ENCODE measurements around the gene CD38.

CD38 gene

DNA sequence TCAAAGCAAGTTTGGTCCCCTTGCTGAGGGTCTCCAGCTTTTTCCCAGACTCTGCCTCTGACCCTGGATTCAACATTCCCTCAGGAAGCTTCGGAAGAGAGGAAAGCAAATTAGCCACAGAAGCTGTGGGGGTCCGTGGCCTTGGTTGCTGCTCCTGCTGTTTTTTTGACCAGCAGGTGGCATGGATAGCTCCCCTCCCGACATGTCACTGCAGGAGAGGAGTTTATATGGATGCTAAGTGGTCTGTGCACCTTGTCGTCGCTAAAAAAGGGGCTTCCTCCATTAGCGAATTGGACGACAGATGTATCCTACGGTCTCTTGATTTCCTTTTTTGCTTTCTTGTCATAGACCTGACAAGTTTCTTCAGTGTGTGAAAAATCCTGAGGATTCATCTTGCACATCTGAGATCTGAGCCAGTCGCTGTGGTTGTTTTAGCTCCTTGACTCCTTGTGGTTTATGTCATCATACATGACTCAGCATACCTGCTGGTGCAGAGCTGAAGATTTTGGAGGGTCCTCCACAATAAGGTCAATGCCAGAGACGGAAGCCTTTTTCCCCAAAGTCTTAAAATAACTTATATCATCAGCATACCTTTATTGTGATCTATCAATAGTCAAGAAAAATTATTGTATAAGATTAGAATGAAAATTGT lies 70.2 kb downstream of the CD38 start (continued):
- TF ChIP-seq, protein P1, sequence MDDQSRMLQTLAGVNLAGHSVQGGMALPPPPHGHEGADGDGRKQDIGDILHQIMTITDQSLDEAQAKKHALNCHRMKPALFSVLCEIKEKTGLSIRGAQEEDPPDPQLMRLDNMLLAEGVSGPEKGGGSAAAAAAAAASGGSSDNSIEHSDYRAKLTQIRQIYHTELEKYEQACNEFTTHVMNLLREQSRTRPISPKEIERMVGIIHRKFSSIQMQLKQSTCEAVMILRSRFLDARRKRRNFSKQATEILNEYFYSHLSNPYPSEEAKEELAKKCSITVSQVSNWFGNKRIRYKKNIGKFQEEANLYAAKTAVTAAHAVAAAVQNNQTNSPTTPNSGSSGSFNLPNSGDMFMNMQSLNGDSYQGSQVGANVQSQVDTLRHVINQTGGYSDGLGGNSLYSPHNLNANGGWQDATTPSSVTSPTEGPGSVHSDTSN (CRISPR knock-in tag; IDR thresholded peaks at IDR 0.05), result no peak
- TF ChIP-seq, protein P2, sequence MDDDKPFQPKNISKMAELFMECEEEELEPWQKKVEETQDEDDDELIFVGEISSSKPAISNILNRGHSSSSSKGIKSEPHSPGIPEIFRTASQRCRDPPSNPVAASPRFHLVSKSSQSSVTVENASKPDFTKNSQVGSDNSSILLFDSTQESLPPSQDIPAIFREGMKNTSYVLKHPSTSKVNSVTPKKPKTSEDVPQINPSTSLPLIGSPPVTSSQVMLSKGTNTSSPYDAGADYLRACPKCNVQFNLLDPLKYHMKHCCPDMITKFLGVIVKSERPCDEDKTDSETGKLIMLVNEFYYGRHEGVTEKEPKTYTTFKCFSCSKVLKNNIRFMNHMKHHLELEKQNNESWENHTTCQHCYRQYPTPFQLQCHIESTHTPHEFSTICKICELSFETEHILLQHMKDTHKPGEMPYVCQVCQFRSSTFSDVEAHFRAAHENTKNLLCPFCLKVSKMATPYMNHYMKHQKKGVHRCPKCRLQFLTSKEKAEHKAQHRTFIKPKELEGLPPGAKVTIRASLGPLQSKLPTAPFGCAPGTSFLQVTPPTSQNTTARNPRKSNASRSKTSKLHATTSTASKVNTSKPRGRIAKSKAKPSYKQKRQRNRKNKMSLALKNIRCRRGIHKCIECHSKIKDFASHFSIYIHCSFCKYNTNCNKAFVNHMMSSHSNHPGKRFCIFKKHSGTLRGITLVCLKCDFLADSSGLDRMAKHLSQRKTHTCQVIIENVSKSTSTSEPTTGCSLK (tag by site-specific recombination; IDR thresholded peaks at IDR 0.05), result no peak
- TF ChIP-seq ZNF585B (tag by site-specific recombination; IDR thresholded peaks at IDR 0.05) (no peak), ZNF341 (tag by site-specific recombination; IDR thresholded peaks at IDR 0.05; ENCODE audit: low read depth) (no peak), ZNF626 (tag by site-specific recombination; IDR thresholded peaks at IDR 0.05) (no peak), ZNF302 (tag by site-specific recombination; IDR thresholded peaks at IDR 0.05; ENCODE audit: low read depth) (no peak)
- TF ChIP-seq, protein P3, sequence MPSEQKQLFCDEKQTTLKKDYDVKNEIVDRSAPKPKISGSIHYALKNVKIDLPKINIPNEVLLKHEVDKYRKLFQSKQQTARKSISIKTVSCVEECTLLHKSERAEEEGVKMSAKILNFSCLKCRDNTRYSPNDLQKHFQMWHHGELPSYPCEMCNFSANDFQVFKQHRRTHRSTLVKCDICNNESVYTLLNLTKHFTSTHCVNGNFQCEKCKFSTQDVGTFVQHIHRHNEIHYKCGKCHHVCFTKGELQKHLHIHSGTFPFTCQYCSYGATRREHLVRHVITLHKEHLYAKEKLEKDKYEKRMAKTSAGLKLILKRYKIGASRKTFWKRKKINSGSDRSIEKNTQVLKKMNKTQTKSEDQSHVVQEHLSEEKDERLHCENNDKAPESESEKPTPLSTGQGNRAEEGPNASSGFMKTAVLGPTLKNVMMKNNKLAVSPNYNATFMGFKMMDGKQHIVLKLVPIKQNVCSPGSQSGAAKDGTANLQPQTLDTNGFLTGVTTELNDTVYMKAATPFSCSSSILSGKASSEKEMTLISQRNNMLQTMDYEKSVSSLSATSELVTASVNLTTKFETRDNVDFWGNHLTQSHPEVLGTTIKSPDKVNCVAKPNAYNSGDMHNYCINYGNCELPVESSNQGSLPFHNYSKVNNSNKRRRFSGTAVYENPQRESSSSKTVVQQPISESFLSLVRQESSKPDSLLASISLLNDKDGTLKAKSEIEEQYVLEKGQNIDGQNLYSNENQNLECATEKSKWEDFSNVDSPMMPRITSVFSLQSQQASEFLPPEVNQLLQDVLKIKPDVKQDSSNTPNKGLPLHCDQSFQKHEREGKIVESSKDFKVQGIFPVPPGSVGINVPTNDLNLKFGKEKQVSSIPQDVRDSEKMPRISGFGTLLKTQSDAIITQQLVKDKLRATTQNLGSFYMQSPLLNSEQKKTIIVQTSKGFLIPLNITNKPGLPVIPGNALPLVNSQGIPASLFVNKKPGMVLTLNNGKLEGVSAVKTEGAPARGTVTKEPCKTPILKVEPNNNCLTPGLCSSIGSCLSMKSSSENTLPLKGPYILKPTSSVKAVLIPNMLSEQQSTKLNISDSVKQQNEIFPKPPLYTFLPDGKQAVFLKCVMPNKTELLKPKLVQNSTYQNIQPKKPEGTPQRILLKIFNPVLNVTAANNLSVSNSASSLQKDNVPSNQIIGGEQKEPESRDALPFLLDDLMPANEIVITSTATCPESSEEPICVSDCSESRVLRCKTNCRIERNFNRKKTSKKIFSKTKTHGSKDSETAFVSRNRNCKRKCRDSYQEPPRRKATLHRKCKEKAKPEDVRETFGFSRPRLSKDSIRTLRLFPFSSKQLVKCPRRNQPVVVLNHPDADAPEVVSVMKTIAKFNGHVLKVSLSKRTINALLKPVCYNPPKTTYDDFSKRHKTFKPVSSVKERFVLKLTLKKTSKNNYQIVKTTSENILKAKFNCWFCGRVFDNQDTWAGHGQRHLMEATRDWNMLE (tag by site-specific recombination; conservative IDR thresholded peaks at IDR 0.05; ENCODE audit: low read depth), result no peak

DNA sequence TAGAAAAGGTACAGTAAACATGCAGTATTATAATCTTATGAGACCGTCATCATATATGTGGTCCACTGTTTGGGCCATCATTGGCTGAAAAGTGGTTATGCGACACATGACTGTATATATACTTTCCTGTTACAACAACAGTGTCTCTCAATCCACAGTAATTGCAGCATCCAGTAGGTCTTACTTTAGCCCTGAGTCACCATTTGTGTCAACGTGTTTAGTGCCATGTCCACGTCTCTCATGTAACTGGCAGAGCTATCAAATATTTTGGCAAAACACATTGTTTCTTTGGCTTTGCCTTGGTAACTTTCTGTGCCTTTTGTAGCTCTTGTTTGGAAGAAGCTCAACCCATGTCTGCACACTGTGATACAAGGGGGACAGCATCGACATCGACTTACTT lies 73.8 kb downstream of the CD38 start:
- H3K9me3 ChIP-seq (ENCODE audit: control insufficient read depth, insufficient read depth, low read depth, low read length), result no peaks in the 10 kb centered on the region
- H3K4me3 ChIP-seq (ENCODE audit: low read depth, low read length), result no peak overlapping the region
- H3K36me3 ChIP-seq (ENCODE audit: control insufficient read depth in 2 of 2, insufficient read depth in 1 of 2, low read length in 2 of 2), result no peaks in the 10 kb centered on the region
- ChIA-PET CTCF (no interaction called here), POLR2A (no interaction called here)
- no peak for TF ChIP-seq ZSCAN30 (tag by site-specific recombination; IDR thresholded peaks at IDR 0.05)
- no peaks in the 10 kb centered on the region for H3K4me1 ChIP-seq (ENCODE audit: control insufficient read depth, insufficient read depth, low read length)
- H3K27ac ChIP-seq (ENCODE audit: extremely low read depth, low read depth, low read length), result no peak overlapping the region

DNA sequence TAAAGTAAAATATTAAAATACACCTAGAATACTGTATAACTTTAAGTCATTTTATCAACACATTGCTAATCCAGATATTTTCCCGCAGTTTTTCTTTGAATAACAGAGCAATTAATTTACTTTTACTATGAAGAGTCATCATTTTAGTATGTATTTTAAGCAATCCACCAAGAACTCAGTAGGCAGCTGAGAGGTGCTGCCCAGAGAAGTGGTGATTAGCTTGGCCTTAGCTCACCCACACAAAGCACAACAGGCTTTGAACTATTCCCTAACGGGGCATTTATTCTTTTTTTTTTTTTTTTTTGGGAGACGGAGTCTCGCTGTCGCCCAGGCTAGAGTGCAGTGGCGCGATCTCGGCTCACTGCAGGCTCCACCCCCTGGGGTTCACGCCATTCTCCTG lies 74.4 kb downstream of the CD38 start:
- no peaks in the 10 kb centered on the region for H3K36me3 ChIP-seq (ENCODE audit: control insufficient read depth in 2 of 2, insufficient read depth in 1 of 2, low read length in 2 of 2)
- no peak overlapping the region for H3K27ac ChIP-seq (ENCODE audit: extremely low read depth, low read depth, low read length)
- ChIA-PET POLR2A (no interaction called here), CTCF (interaction anchor here (0.8 kb wide), 1 partner anchor 115 kb away, joined by 4 read pairs; no protein-coding TSS in a partner anchor)
- H3K4me3 ChIP-seq (ENCODE audit: low read depth, low read length), result no peak overlapping the region
- no peaks in the 10 kb centered on the region for H3K4me1 ChIP-seq (ENCODE audit: control insufficient read depth, insufficient read depth, low read length)
- no peaks in the 10 kb centered on the region for H3K9me3 ChIP-seq (ENCODE audit: control insufficient read depth, insufficient read depth, low read depth, low read length)
- TF ChIP-seq, protein P4, sequence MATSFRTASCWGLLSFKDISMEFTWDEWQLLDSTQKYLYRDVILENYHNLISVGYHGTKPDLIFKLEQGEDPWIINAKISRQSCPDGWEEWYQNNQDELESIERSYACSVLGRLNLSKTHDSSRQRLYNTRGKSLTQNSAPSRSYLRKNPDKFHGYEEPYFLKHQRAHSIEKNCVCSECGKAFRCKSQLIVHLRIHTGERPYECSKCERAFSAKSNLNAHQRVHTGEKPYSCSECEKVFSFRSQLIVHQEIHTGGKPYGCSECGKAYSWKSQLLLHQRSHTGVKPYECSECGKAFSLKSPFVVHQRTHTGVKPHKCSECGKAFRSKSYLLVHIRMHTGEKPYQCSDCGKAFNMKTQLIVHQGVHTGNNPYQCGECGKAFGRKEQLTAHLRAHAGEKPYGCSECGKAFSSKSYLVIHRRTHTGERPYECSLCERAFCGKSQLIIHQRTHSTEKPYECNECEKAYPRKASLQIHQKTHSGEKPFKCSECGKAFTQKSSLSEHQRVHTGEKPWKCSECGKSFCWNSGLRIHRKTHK (tag by site-specific recombination; IDR thresholded peaks at IDR 0.05), result no peak
- TF ChIP-seq ZSCAN16 (tag by site-specific recombination; IDR thresholded peaks at IDR 0.05), result no peak
- TF ChIP-seq ZNF157 (tag by site-specific recombination; IDR thresholded peaks at IDR 0.05), result no peak
- TF ChIP-seq MEIS1 (CRISPR knock-in tag; IDR thresholded peaks at IDR 0.05; ENCODE audit: borderline replicate concordance), result no peak
- no peak for TF ChIP-seq ZNF549 (tag by site-specific recombination; IDR thresholded peaks at IDR 0.05)
- no peak for TF ChIP-seq ZNF214 (tag by site-specific recombination; IDR thresholded peaks at IDR 0.05; ENCODE audit: borderline replicate concordance)
- TF ChIP-seq, protein P5, sequence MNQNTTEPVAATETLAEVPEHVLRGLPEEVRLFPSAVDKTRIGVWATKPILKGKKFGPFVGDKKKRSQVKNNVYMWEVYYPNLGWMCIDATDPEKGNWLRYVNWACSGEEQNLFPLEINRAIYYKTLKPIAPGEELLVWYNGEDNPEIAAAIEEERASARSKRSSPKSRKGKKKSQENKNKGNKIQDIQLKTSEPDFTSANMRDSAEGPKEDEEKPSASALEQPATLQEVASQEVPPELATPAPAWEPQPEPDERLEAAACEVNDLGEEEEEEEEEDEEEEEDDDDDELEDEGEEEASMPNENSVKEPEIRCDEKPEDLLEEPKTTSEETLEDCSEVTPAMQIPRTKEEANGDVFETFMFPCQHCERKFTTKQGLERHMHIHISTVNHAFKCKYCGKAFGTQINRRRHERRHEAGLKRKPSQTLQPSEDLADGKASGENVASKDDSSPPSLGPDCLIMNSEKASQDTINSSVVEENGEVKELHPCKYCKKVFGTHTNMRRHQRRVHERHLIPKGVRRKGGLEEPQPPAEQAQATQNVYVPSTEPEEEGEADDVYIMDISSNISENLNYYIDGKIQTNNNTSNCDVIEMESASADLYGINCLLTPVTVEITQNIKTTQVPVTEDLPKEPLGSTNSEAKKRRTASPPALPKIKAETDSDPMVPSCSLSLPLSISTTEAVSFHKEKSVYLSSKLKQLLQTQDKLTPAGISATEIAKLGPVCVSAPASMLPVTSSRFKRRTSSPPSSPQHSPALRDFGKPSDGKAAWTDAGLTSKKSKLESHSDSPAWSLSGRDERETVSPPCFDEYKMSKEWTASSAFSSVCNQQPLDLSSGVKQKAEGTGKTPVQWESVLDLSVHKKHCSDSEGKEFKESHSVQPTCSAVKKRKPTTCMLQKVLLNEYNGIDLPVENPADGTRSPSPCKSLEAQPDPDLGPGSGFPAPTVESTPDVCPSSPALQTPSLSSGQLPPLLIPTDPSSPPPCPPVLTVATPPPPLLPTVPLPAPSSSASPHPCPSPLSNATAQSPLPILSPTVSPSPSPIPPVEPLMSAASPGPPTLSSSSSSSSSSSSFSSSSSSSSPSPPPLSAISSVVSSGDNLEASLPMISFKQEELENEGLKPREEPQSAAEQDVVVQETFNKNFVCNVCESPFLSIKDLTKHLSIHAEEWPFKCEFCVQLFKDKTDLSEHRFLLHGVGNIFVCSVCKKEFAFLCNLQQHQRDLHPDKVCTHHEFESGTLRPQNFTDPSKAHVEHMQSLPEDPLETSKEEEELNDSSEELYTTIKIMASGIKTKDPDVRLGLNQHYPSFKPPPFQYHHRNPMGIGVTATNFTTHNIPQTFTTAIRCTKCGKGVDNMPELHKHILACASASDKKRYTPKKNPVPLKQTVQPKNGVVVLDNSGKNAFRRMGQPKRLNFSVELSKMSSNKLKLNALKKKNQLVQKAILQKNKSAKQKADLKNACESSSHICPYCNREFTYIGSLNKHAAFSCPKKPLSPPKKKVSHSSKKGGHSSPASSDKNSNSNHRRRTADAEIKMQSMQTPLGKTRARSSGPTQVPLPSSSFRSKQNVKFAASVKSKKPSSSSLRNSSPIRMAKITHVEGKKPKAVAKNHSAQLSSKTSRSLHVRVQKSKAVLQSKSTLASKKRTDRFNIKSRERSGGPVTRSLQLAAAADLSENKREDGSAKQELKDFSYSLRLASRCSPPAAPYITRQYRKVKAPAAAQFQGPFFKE (tag by site-specific recombination; IDR thresholded peaks at IDR 0.05; ENCODE audit: borderline replicate concordance), result no peak

Measured in HEK293 (cell line).